Esophagus (tissue), 2 donors: ENCODE data around the gene CPAMD8. TPM values are rescaled to one million over a fixed set of nuclear protein-coding genes. Genes with fewer than 3 reads are reported as not detected.

ENCODE experiments used
- H3K27ac ChIP-seq, 2 donors: one replicate each; pipeline ENCODE4 v1.5.1; 2013; ENCODE audit warnings: low read depth in 2 of 2, mild to moderate bottlenecking in 2 of 2, inconsistent platforms in 1 of 2, low read length in 1 of 2, moderate library complexity in 1 of 2
- H3K27me3 ChIP-seq, 2 donors: one replicate each; pipeline ENCODE4 v1.6.1; 2013; ENCODE audit warnings: low read length in 2 of 2, control low read depth in 1 of 2, mild to moderate bottlenecking in 1 of 2; ENCODE audit not compliant: insufficient read depth in 2 of 2, control insufficient read depth in 1 of 2
- H3K36me3 ChIP-seq, 2 donors: one replicate each; pipeline ENCODE4 v1.6.1; 2013; ENCODE audit warnings: low read length in 1 of 2; ENCODE audit not compliant: control insufficient read depth in 2 of 2, insufficient read depth in 2 of 2
- H3K4me1 ChIP-seq, 2 donors: one replicate each; pipeline ENCODE4 v1.6.1; 2013; ENCODE audit warnings: low read length in 1 of 2; ENCODE audit not compliant: control insufficient read depth in 2 of 2, insufficient read depth in 2 of 2
- H3K4me3 ChIP-seq, 2 donors: one replicate each; pipeline ENCODE4 v1.5.1; 2013; ENCODE audit warnings: low read length in 2 of 2, mild to moderate bottlenecking in 2 of 2, low read depth in 1 of 2, moderate library complexity in 1 of 2
- H3K9me3 ChIP-seq, 2 donors: one replicate each; pipeline ENCODE4 v1.6.1; 2013; ENCODE audit warnings: mild to moderate bottlenecking in 2 of 2, low read depth in 1 of 2, low read length in 1 of 2, moderate library complexity in 1 of 2; ENCODE audit not compliant: control insufficient read depth in 2 of 2, insufficient read depth in 1 of 2
- WGBS, 2 donors: extraction: QIAGEN DNeasy Blood & Tissue Kit; methylation state at CpG; one replicate each; pipeline ENCODE4 v1.1.7; 2013; 5-methylcytosine and 5-hydroxymethylcytosine counted together
- polyA plus RNA-seq, 2 donors: library from polyadenylated mRNA; stranded (reverse); fragments of 200-250 nt; gene quantifications; one replicate each; pipeline ENCODE4 v1.2.3, GENCODE V29; 2013
- donor health status: healthy with polysubstance abuse.
- donor health status: Bipolar disorder and iron deficiency.

The CPAMD8 gene
- polyA plus RNA-seq, 2 donors, result 1.0 to 1.9 TPM

- Histone ChIP-seq H3K27me3 (no peaks in the 10 kb centered on the region), H3K9me3 (peaks cover 0 to 7% of the 10 kb centered on the region in 2 donors), H3K4me3 (no peak overlapping the region), H3K36me3 (no peaks in the 10 kb centered on the region), H3K27ac (no peak overlapping the region), H3K4me1 (peaks cover 0 to 4% of the 10 kb centered on the region in 2 donors)
- 87 to 88% methylated on average over 21 of the region's 21 CpGs for WGBS, 2 donors
These were observed 104.6 kb downstream of the CPAMD8 start for GRCh38 chr19:16921766-16922591.

DNA sequence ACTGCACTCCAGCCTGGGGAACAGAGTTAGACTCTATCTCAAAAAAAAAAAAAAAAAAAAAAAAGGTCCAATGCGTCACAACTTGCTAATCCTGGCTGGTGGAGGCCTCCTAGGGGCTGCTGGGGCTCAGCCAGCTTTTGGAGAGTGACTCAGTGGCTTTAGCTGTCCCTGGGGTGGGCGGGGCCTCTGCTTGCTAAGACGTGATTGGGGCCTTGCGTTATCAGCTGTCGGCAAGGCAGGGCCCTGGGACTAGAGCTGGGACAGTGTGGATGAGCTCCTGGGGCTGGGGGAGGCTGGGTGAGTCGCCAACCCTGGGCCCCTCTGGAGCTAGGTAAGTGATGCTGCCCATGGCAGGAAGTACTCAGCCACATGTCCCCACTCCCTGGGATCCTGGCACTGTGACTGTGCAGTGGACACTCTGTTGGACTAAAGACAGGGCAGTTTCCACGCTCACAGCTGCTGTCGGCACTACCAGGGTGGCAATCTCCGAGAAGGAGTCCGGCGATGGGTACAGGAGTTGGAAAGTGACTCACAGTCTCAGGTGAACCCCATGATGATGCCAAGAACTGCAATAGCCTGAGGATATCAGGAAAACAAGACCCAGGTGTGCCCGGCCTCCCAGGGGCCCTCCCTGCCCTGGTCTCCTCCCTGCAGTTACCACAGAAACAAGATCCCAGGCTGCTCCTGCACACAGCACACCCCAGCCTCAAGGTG lies 105.6 kb downstream of the CPAMD8 start:
- 47 to 56% methylated on average over 12 of the region's 12 CpGs for WGBS, 2 donors
- H3K27me3 ChIP-seq, result no peaks in the 10 kb centered on the region

GRCh38 chr19:16919496-16919895 lies 107.1 kb downstream of the CPAMD8 start:
- Histone ChIP-seq H3K36me3 (no peaks in the 10 kb centered on the region), H3K9me3 (peaks cover 3 to 12% of the 10 kb centered on the region in 2 donors), H3K4me3 (no peak overlapping the region), H3K4me1 (peaks cover 0 to 4% of the 10 kb centered on the region in 2 donors), H3K27me3 (no peaks in the 10 kb centered on the region), H3K27ac (no peak overlapping the region)
- 67 to 81% methylated on average over 4 of the region's 4 CpGs for WGBS, 2 donors

More for the DNA sequence above, 105.6 kb downstream of the CPAMD8 start:
- Histone ChIP-seq H3K9me3 (peaks cover 0 to 7% of the 10 kb centered on the region in 2 donors), H3K4me3 (no peak overlapping the region), H3K4me1 (peaks cover 0 to 4% of the 10 kb centered on the region in 2 donors), H3K36me3 (no peaks in the 10 kb centered on the region), H3K27ac (no peak overlapping the region)

DNA sequence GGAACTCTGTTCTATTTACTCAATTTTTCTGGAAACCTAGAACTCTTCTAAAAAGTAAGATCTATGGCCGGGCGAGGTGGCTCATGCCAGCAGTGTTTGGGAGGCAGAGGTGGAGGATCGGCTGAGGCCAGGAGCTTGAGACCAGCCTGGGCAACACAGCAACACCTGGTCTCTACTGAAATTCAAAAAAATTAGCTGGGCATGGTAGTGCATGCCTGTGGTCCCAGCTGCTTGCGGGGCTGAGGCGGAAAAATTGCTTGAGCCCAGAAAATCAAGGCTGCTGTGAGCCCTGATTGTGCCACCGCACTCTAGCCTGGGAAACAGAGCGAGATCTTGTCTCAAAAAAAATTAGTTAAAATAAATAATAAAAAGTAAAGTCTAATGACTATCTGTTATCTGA lies 109.2 kb downstream of the CPAMD8 start:
- 80 to 82% methylated on average over 7 of the region's 7 CpGs for WGBS, 2 donors
- Histone ChIP-seq H3K4me1 (peaks cover 0 to 4% of the 10 kb centered on the region in 2 donors), H3K9me3 (peaks cover 6 to 27% of the 10 kb centered on the region in 2 donors), H3K27ac (no peak overlapping the region), H3K4me3 (no peak overlapping the region), H3K36me3 (no peaks in the 10 kb centered on the region), H3K27me3 (no peaks in the 10 kb centered on the region)

- no peak overlapping the region for H3K4me3 ChIP-seq
- H3K9me3 ChIP-seq, result peaks cover 6 to 27% of the 10 kb centered on the region in 2 donors
- H3K27me3 ChIP-seq, result no peaks in the 10 kb centered on the region
- no peaks in the 10 kb centered on the region for H3K4me1 ChIP-seq
- no peak overlapping the region for H3K27ac ChIP-seq
- H3K36me3 ChIP-seq, result no peaks in the 10 kb centered on the region
- 51 to 62% methylated on average over 3 of the region's 3 CpGs for WGBS, 2 donors
These were observed 110.9 kb downstream of the CPAMD8 start for GRCh38 chr19:16915734-16916133.

DNA sequence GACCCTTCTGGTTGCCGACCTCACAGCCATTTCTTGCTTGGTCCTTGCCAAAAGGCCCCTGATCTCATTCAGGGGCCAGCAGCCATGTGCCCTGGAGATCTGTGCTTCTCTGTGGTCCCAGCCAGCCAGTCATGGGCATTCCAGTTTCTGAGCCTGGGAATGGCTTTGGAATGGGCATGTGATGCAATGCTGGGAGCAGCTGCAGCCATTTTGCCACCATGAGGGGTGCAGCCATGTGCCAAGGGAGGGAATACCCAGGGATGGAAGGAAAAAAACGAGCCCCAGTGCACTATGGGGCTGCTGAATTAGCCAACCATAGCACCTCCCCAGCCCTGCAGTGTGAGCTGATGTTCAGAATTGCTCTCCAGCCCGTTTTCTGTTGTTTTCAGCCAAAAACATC lies 111.5 kb downstream of the CPAMD8 start:
- Histone ChIP-seq H3K4me3 (no peak overlapping the region), H3K27me3 (no peaks in the 10 kb centered on the region), H3K4me1 (no peaks in the 10 kb centered on the region), H3K27ac (no peak overlapping the region), H3K36me3 (no peaks in the 10 kb centered on the region), H3K9me3 (peaks cover 6 to 27% of the 10 kb centered on the region in 2 donors)
- 61 to 63% methylated on average over 3 of the region's 3 CpGs for WGBS, 2 donors

- Histone ChIP-seq H3K27me3 (no peaks in the 10 kb centered on the region), H3K4me1 (no peaks in the 10 kb centered on the region), H3K36me3 (no peaks in the 10 kb centered on the region), H3K27ac (no peak overlapping the region), H3K9me3 (peaks cover 6 to 24% of the 10 kb centered on the region in 2 donors), H3K4me3 (no peak overlapping the region)
- WGBS, 2 donors, result 91 to 93% methylated on average over 10 to 11 of the region's 11 CpGs
These were observed 112.2 kb downstream of the CPAMD8 start for GRCh38 chr19:16914421-16914820.

DNA sequence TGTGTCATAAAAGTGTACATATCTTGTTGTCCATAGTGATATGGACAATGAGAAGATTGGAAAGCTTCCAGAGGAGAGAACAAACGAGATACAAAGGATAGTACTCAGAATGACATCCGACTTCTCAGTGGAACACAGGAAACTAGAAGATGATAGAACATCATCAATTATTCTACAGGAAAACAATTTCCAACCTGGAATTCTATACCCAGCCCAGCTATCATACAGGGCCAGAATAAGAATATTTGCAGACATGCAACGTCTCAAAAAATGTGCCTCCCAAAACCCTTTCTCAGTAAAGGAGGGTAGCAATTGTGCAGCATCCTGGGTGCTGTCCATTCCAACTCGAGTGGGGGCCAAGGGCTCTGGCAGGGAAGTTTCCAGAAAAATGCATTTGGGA lies 113.8 kb downstream of the CPAMD8 start:
- WGBS, 2 donors, result 72 to 79% methylated on average over 4 of the region's 4 CpGs
- H3K9me3 ChIP-seq, result peaks cover 6 to 24% of the 10 kb centered on the region in 2 donors
- H3K36me3 ChIP-seq, result no peaks in the 10 kb centered on the region

DNA sequence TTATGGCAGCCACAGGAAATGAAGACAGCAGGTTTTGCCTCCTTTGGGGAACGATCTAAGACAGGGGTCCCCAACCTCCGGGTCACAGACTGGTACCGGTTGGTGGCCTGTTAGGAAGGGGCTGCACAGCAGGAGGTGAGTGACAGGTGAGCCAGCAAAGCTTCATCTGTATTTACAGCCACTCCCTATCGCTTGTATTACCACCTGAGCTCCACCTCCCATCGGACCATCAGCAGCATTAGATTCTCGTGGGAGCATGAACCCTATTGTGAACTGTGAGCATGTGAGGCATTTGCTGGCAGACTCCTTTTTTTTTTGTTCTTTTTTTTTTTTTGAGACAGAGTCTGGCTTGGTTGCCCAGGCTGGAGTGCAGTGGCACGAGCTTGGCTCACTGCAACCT lies 115.6 kb downstream of the CPAMD8 start:
- H3K4me3 ChIP-seq, result no peak overlapping the region
- H3K27ac ChIP-seq, result no peak overlapping the region

More for the DNA sequence above, 113.8 kb downstream of the CPAMD8 start:
- Histone ChIP-seq H3K4me1 (no peaks in the 10 kb centered on the region), H3K27ac (no peak overlapping the region), H3K4me3 (no peak overlapping the region), H3K27me3 (no peaks in the 10 kb centered on the region)

More for the DNA sequence above, 115.6 kb downstream of the CPAMD8 start:
- WGBS, 2 donors, result 83 to 91% methylated on average over 7 of the region's 7 CpGs
- Histone ChIP-seq H3K4me1 (no peaks in the 10 kb centered on the region), H3K9me3 (peaks cover 6 to 24% of the 10 kb centered on the region in 2 donors), H3K27me3 (no peaks in the 10 kb centered on the region), H3K36me3 (no peaks in the 10 kb centered on the region)
